MCF 10A (cell line): ENCODE measurements around the gene CUBN. TPM values are rescaled to one million over a fixed set of nuclear protein-coding genes. Genes with fewer than 3 reads are reported as not detected.

Experiments used
- BruUV-seq: library from RNA; stranded (reverse); fragments of 400-500 nt; replicated peaks from 2 replicates; lab custom pipeline; 2021; lab: Mats Ljungman, UMichigan
- CTCF ChIA-PET: fragments of 300-600 bp; sonication (Branson Sonifier 250); formaldehyde crosslinking; extraction: SDS; loops from one replicate; lab custom pipeline; 2021; ENCODE audit warnings: antibody characterized with exemption, inconsistent platforms; lab: Yijun Ruan, JAX
- POLR2A ChIA-PET: fragments of 300-600, 350-650 bp; sonication (Branson Sonifier 250); formaldehyde crosslinking; extraction: SDS; loops from one replicate; lab custom pipeline; 2020; ENCODE audit warnings: antibody characterized with exemption, inconsistent platforms; lab: Yijun Ruan, JAX
- DNase-seq: peaks from one replicate; pipeline ENCODE4 v3.0.0-alpha.2; 2018; ENCODE audit not compliant: unreplicated experiment
- H3K27ac Mint-ChIP-seq: one replicate; pipeline ENCODE4 v1.8.0; 2022; ENCODE audit warnings: mild to moderate bottlenecking, low read depth, mixed read lengths; ENCODE audit not compliant: unreplicated experiment
- H3K27me3 Mint-ChIP-seq: one replicate; pipeline ENCODE4 v1.8.0; 2022; ENCODE audit warnings: mixed read lengths; ENCODE audit not compliant: insufficient read depth, unreplicated experiment
- H3K36me3 Mint-ChIP-seq: one replicate; pipeline ENCODE4 v1.8.0; 2022; ENCODE audit warnings: mild to moderate bottlenecking, moderate library complexity, mixed read lengths; ENCODE audit not compliant: insufficient read depth, unreplicated experiment
- H3K4me1 Mint-ChIP-seq: one replicate; pipeline ENCODE4 v1.8.0; 2022; ENCODE audit warnings: mixed read lengths; ENCODE audit not compliant: insufficient read depth, unreplicated experiment
- H3K4me3 Mint-ChIP-seq: one replicate; pipeline ENCODE4 v1.8.0; 2022; ENCODE audit warnings: mild to moderate bottlenecking, moderate library complexity, mixed read lengths; ENCODE audit not compliant: unreplicated experiment
- H3K9me3 Mint-ChIP-seq: one replicate; pipeline ENCODE4 v1.8.0; 2022; ENCODE audit warnings: mixed read lengths; ENCODE audit not compliant: unreplicated experiment
- intact Hi-C: fragments of 100-400 bp; cut with micrococcal nuclease; formaldehyde crosslinking; loops from 2 replicates; pipeline ENCODE4 v1.14.1; 2022
- total RNA-seq: library from RNA; stranded (reverse); gene quantifications from 2 replicates; pipeline ENCODE4 v1.2.3, GENCODE V29; 2022
- TF ChIP-seq, protein P1 (sequence below): fragments of 200-600 bp; IDR thresholded peaks from one replicate; pipeline ENCODE4 v1.8.0; 2022; ENCODE audit warnings: antibody characterized with exemption, mild to moderate bottlenecking; ENCODE audit not compliant: unreplicated experiment

The CUBN gene
- total RNA-seq, 1 experiment from 2014 or later = 1.3 TPM

DNA sequence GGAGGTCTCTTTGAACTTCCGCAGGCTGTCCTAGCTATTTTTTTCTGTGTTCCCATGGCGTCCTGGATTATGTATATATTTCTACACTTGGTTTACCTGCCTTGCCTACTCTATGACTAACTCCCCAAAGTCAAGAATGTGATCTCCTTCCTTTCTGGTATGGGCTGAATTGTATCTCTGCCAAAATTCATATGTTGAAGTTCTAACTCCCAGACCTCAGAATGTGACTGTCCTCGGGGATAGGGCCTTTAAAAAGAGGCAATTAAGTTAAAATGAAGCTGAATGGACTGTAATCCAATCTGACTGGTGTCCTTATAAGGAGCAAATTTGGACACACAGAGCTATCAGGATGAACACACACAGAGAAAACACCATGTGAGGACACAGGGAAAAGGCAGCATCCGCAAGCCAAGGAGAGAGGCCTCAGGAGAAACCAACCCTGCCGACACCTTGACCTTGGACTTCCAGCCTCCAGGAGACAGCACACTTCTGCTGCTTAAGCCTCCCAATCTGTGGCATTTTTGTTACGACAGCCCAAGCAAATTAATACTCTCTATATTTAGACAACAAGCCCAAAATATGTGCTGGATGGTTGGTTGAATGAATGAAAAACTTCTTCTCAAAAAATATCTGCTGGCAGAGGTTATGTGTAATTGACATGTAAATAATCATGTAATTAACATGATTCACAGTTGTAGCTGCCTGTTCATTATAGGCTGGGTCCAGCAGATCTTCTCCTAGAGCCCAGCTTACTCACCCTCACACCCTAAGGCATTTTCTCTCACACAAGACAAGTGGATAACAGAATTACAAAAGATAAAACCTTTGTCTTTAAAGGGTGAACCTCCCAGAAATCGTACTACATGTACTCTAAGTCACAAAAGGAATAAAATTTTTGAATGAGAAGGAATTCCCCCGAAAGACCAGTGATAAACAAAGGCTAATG lies 123.7 kb downstream of the CUBN start:
- DNase-seq = no peak
- H3K36me3 Mint-ChIP-seq = no peaks in the 10 kb centered on the region
- H3K9me3 Mint-ChIP-seq = no peaks in the 10 kb centered on the region
- TF ChIP-seq, protein P1, sequence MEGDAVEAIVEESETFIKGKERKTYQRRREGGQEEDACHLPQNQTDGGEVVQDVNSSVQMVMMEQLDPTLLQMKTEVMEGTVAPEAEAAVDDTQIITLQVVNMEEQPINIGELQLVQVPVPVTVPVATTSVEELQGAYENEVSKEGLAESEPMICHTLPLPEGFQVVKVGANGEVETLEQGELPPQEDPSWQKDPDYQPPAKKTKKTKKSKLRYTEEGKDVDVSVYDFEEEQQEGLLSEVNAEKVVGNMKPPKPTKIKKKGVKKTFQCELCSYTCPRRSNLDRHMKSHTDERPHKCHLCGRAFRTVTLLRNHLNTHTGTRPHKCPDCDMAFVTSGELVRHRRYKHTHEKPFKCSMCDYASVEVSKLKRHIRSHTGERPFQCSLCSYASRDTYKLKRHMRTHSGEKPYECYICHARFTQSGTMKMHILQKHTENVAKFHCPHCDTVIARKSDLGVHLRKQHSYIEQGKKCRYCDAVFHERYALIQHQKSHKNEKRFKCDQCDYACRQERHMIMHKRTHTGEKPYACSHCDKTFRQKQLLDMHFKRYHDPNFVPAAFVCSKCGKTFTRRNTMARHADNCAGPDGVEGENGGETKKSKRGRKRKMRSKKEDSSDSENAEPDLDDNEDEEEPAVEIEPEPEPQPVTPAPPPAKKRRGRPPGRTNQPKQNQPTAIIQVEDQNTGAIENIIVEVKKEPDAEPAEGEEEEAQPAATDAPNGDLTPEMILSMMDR = no peak
- intact Hi-C loops = no loop called here
- H3K4me1 Mint-ChIP-seq = peaks cover 47% of the 10 kb centered on the region
- ChIA-PET CTCF (interaction anchor here (0.6 to 1.1 kb wide), 2 partner anchors 122 to 163 kb away, joined by 3 to 4 read pairs; no protein-coding TSS in a partner anchor), POLR2A (interaction anchor here (0.5 to 2.3 kb wide), 5 partner anchors 17 to 194 kb away, joined by 3 to 6 read pairs (median 3); no protein-coding TSS in a partner anchor)
- no TSS peak for BruUV-seq
- peak overlapping the region; percentile 35 for H3K27ac Mint-ChIP-seq
- no peak overlapping the region for H3K4me3 Mint-ChIP-seq
- H3K27me3 Mint-ChIP-seq = no peaks in the 10 kb centered on the region

DNA sequence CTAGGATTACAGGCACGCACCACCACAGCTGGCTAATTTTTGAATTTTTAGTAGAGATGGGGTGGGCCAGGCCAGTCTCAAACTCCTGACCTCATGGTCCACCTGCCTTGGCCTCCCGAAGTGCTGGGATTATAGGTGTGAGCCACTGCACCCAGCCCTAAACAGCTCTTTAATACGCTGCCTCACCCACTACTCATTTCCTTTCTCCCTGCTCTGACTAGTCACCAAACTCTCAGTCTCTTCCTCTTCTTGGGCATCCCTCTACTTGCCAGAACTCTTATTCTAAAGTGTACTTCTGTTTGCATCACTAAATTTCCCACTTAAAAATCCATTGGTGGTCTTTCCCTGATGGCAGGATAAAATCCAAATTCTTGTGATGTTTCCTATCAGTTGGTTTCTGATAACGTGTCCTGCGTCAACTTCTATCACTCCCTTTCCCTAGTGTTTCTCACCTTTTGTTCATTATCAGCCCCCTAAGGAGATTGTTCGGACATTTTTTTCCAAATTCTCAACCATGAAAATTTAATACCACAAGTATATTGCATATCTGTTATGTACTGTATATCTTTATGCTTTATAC lies 124.7 kb downstream of the CUBN start:
- no peak overlapping the region for H3K27ac Mint-ChIP-seq
- POLR2A ChIA-PET = interaction anchor here (0.5 to 2.3 kb wide), 5 partner anchors 18 to 195 kb away, joined by 3 to 6 read pairs (median 3); no protein-coding TSS in a partner anchor
- no TSS peak for BruUV-seq
- H3K36me3 Mint-ChIP-seq = no peaks in the 10 kb centered on the region
- H3K4me3 Mint-ChIP-seq = no peak overlapping the region
- no peak for DNase-seq
- intact Hi-C loops = no loop called here
- H3K27me3 Mint-ChIP-seq = no peaks in the 10 kb centered on the region
- H3K9me3 Mint-ChIP-seq = no peaks in the 10 kb centered on the region
- TF ChIP-seq, protein P1 = no peak
- H3K4me1 Mint-ChIP-seq = peaks cover 48% of the 10 kb centered on the region
- CTCF ChIA-PET = interaction anchor here (0.6 to 1.1 kb wide), 3 partner anchors 157 to 268 kb away, joined by 3 to 4 read pairs (median 3); no protein-coding TSS in a partner anchor

DNA sequence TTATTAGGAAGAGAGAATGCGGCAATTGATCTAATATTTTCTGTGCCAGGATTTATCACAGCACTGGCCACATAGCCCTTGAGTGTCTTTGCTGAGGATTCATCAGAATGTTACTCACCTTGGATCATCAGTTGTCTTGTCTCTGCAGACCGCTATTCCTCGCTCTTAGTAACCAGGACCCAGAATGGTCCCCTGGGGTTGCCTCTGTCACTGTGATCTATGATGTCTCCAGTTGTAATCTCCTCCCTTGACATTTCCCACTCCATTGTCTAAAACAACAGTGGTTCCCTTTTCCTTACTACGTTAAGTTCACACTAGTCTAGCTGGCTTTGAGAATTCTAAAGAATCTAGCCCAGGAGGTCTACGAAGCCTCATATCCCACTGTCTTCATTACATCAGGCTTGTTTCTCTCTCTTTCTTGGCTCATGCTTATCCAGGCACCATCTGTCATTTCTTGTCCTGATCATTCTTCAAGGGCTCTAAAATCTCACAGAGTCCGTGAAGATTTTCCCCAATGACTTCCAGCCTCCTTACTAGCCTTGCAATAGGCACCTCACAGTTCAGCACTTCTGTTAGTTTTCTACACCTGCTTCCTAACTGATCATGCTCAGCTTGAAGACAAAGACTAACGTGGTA lies 125.8 kb downstream of the CUBN start:
- no TSS peak for BruUV-seq
- no peaks in the 10 kb centered on the region for H3K27me3 Mint-ChIP-seq
- H3K36me3 Mint-ChIP-seq = no peaks in the 10 kb centered on the region
- no peak for DNase-seq
- intact Hi-C loops = no loop called here
- TF ChIP-seq, protein P1 = no peak
- CTCF ChIA-PET = no interaction called here
- no peak overlapping the region for H3K4me3 Mint-ChIP-seq
- POLR2A ChIA-PET = interaction anchor here (0.9 kb wide), 1 partner anchor 59 kb away, joined by 3 read pairs; no protein-coding TSS in a partner anchor
- H3K4me1 Mint-ChIP-seq = peaks cover 48% of the 10 kb centered on the region
- H3K27ac Mint-ChIP-seq = peak overlapping the region; percentile 61
- no peaks in the 10 kb centered on the region for H3K9me3 Mint-ChIP-seq
